ENCODE measurements around the gene CFDP1.

CFDP1 gene

DNA sequence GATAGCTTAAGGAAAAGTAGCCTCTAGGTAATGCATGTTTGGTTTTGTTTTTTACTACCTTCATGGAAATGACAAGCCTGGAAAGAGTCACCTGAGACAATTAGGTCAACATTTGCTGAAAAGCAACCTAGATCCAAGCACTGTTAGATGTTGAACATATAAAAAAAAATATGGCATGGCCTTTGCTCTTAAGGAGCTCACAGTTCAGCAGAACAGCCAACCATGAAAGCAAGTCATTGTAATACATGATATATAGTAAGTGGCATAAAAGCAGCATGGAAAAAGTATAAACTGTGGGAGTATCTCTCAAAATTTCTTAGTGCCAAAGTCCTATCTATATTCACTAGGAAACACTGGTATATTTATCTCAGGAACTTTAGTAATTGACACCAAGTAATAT, 31.6 kb downstream of the CFDP1 start:
- H3K4me3 ChIP-seq (ENCODE audit: low read length, poor library complexity, severe bottlenecking), result no peak overlapping the region
- no peak overlapping the region for H3K9ac ChIP-seq (ENCODE audit: low read depth, low read length, poor library complexity, severe bottlenecking)
- H3F3A ChIP-seq (ENCODE audit: low read depth), result no peaks in the 10 kb centered on the region
- no peaks in the 10 kb centered on the region for H3K9me3 ChIP-seq (ENCODE audit: insufficient read depth, low read depth, low read length)
- H2AFZ ChIP-seq (ENCODE audit: low read length), result no peak overlapping the region
- H3K79me2 ChIP-seq (ENCODE audit: insufficient read depth, low read length), result no peaks in the 10 kb centered on the region
- no peaks in the 10 kb centered on the region for H3K27me3 ChIP-seq (ENCODE audit: insufficient read depth, low read length, poor library complexity, severe bottlenecking)
- H3K9me2 ChIP-seq (replicated peaks; ENCODE audit: low read depth, low read length), result no peaks in the 10 kb centered on the region
- no peaks in the 10 kb centered on the region for H4K20me1 ChIP-seq (ENCODE audit: insufficient read depth, low read length, poor library complexity, severe bottlenecking)
- H3K4me2 ChIP-seq (ENCODE audit: low read depth, low read length, poor library complexity, severe bottlenecking), result no peak overlapping the region
- peaks cover 13% of the 10 kb centered on the region; the same call in 1 of the 2 replicates for H3K36me3 ChIP-seq (ENCODE audit: insufficient read depth, low read length)
- TF ChIP-seq, protein P1, sequence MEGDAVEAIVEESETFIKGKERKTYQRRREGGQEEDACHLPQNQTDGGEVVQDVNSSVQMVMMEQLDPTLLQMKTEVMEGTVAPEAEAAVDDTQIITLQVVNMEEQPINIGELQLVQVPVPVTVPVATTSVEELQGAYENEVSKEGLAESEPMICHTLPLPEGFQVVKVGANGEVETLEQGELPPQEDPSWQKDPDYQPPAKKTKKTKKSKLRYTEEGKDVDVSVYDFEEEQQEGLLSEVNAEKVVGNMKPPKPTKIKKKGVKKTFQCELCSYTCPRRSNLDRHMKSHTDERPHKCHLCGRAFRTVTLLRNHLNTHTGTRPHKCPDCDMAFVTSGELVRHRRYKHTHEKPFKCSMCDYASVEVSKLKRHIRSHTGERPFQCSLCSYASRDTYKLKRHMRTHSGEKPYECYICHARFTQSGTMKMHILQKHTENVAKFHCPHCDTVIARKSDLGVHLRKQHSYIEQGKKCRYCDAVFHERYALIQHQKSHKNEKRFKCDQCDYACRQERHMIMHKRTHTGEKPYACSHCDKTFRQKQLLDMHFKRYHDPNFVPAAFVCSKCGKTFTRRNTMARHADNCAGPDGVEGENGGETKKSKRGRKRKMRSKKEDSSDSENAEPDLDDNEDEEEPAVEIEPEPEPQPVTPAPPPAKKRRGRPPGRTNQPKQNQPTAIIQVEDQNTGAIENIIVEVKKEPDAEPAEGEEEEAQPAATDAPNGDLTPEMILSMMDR (conservative IDR thresholded peaks at IDR 0.05; ENCODE audit: low read length), result no peak
- no peak for TF ChIP-seq EZH2phosphoT487 (IDR thresholded peaks at IDR 0.05; ENCODE audit: borderline replicate concordance)
- no peaks in the 10 kb centered on the region for H3K4me1 ChIP-seq (ENCODE audit: insufficient read depth, low read length, poor library complexity, severe bottlenecking)

- Histone ChIP-seq H3K9me2 (replicated peaks; ENCODE audit: low read depth, low read length) (no peaks in the 10 kb centered on the region), H3K9ac (ENCODE audit: low read depth, low read length, poor library complexity, severe bottlenecking) (no peak overlapping the region), H3K27me3 (ENCODE audit: insufficient read depth, low read length, poor library complexity, severe bottlenecking) (no peaks in the 10 kb centered on the region), H3K4me3 (ENCODE audit: low read length, poor library complexity, severe bottlenecking) (no peak overlapping the region), H3K36me3 (ENCODE audit: insufficient read depth, low read length) (peaks cover 11% of the 10 kb centered on the region; the same call in 1 of the 2 replicates), H3K4me2 (ENCODE audit: low read depth, low read length, poor library complexity, severe bottlenecking) (no peak overlapping the region), H3F3A (ENCODE audit: low read depth) (no peaks in the 10 kb centered on the region), H3K4me1 (ENCODE audit: insufficient read depth, low read length, poor library complexity, severe bottlenecking) (no peaks in the 10 kb centered on the region), H3K9me3 (ENCODE audit: insufficient read depth, low read depth, low read length) (no peaks in the 10 kb centered on the region), H4K20me1 (ENCODE audit: insufficient read depth, low read length, poor library complexity, severe bottlenecking) (no peaks in the 10 kb centered on the region), H2AFZ (ENCODE audit: low read length) (no peak overlapping the region), H3K79me2 (ENCODE audit: insufficient read depth, low read length) (no peaks in the 10 kb centered on the region)
- TF ChIP-seq, protein P1 (conservative IDR thresholded peaks at IDR 0.05; ENCODE audit: low read length), result no peak
- no peak for TF ChIP-seq EZH2phosphoT487 (IDR thresholded peaks at IDR 0.05; ENCODE audit: borderline replicate concordance)
Observed at GRCh38 chr16:75398333-75398732, 35.0 kb downstream of the CFDP1 start.

- Histone ChIP-seq H3K9me3 (ENCODE audit: insufficient read depth, low read depth, low read length) (no peaks in the 10 kb centered on the region), H3K9me2 (replicated peaks; ENCODE audit: low read depth, low read length) (no peaks in the 10 kb centered on the region), H2AFZ (ENCODE audit: low read length) (no peak overlapping the region), H3K4me1 (ENCODE audit: insufficient read depth, low read length, poor library complexity, severe bottlenecking) (no peaks in the 10 kb centered on the region), H3K36me3 (ENCODE audit: insufficient read depth, low read length) (peaks cover 37% of the 10 kb centered on the region; the same call in 1 of the 2 replicates), H3K27me3 (ENCODE audit: insufficient read depth, low read length, poor library complexity, severe bottlenecking) (no peaks in the 10 kb centered on the region), H4K20me1 (ENCODE audit: insufficient read depth, low read length, poor library complexity, severe bottlenecking) (no peaks in the 10 kb centered on the region), H3F3A (ENCODE audit: low read depth) (no peaks in the 10 kb centered on the region), H3K9ac (ENCODE audit: low read depth, low read length, poor library complexity, severe bottlenecking) (no peak overlapping the region), H3K79me2 (ENCODE audit: insufficient read depth, low read length) (no peaks in the 10 kb centered on the region), H3K4me2 (ENCODE audit: low read depth, low read length, poor library complexity, severe bottlenecking) (no peak overlapping the region), H3K4me3 (ENCODE audit: low read length, poor library complexity, severe bottlenecking) (no peak overlapping the region)
- no peak for TF ChIP-seq EZH2phosphoT487 (IDR thresholded peaks at IDR 0.05; ENCODE audit: borderline replicate concordance)
- TF ChIP-seq, protein P1 (conservative IDR thresholded peaks at IDR 0.05; ENCODE audit: low read length), result no peak
Observed at GRCh38 chr16:75394941-75395340, 38.4 kb downstream of the CFDP1 start.

All from Loucy (cell line).